Liver (tissue), 3 donors: Measurements from ENCODE around the gene UBXN11.

ENCODE experiments used
- CTCF ChIP-seq: fragments of 150-350 bp; IDR thresholded peaks from 2 replicates; pipeline ENCODE4 v1.5.1; 2017; ENCODE audit warnings: improper control_type of control experiment, low read depth, low read length; ENCODE audit not compliant: missing input control
- EGR1 ChIP-seq, 2 donors: IDR thresholded peaks; 2 replicates each; pipeline ENCODE4 v1.6.1; 2016 to 2018; ENCODE audit warnings: antibody characterized with exemption in 2 of 2, low read depth in 2 of 2
- GABPA ChIP-seq, 2 donors: IDR thresholded peaks in 1 of 2; conservative IDR thresholded peaks in 1 of 2; 2 replicates each; pipeline ENCODE4 v1.6.1; 2016; ENCODE audit warnings: antibody characterized with exemption in 2 of 2, mild to moderate bottlenecking in 1 of 2, moderate library complexity in 1 of 2
- HNF4G ChIP-seq: IDR thresholded peaks from 2 replicates; pipeline ENCODE4 v1.6.1; 2016; ENCODE audit warnings: antibody characterized with exemption
- MAX ChIP-seq: IDR thresholded peaks from 2 replicates; pipeline ENCODE4 v1.6.1; 2016; ENCODE audit warnings: antibody characterized with exemption
- REST ChIP-seq: IDR thresholded peaks from 2 replicates; pipeline ENCODE4 v1.6.1; 2016; ENCODE audit warnings: antibody characterized with exemption, mild to moderate bottlenecking
- RXRA ChIP-seq, 2 donors: IDR thresholded peaks; 2 replicates each; pipeline ENCODE4 v1.6.1; 2017 to 2018; ENCODE audit warnings: antibody characterized with exemption in 2 of 2, mild to moderate bottlenecking in 1 of 2
- YY1 ChIP-seq: IDR thresholded peaks from 2 replicates; pipeline ENCODE4 v1.6.1; 2016; ENCODE audit warnings: antibody characterized with exemption, mild to moderate bottlenecking
- ZBTB33 ChIP-seq: IDR thresholded peaks from 2 replicates; pipeline ENCODE4 v1.6.1; 2016; ENCODE audit warnings: antibody characterized with exemption
- donor health status: healthy.
- donor health status: healthy.

GRCh38 chr1:26278303-26278702 is 28.1 kb downstream of the UBXN11 start:
- TF ChIP-seq CTCF (no peak), HNF4G (no peak), YY1 (no peak), REST (no peak), ZBTB33 (no peak), MAX (no peak), EGR1 (IDR thresholded peaks at IDR 0.05; ENCODE audit: low read depth in 2 of 2) (no peak), RXRA (IDR thresholded peaks at IDR 0.05) (no peak), GABPA (IDR thresholded peaks at IDR 0.05 in 1 of 2, conservative IDR thresholded peaks at IDR 0.05 in 1 of 2) (no peak)
